ENCODE measurements around the gene ZP2.

Gene ZP2

DNA sequence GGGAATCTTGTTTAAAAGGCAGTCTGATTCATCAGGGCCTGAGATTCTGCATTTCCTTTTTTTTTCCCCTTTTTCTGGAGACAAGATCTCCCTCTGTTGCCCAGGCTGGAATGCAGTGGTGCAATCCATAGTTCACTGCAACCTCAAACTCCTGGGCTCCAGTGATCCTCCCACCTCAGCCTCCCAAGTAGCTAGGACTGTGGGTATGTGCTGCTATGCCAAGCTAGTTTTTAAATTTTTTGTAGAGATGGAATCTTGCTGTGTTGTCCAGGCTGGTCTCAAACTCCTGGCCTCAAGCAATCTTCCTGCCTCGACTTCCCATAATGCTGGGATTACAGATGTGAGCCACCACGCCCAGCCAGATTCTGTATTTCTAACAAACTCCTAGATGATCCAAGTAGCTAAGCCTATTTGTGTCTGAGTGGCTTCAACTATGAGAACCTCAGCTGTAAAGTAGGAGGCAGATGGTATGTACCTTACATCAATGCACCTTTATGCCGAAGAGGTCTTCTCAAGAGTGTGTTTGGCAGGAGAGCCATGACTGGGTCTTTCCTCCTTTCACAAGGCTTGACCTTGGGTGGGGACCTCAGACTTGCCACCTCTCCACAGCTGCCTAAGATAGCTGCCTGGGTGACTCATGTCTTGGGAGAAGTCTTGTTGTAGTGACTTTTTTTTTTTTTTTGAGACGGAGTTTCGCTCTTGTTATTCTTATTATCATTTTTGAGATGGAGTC, 42.0 kb downstream of the ZP2 start:
- Histone ChIP-seq H3K36me3 (peaks cover 47% of the 10 kb centered on the region), H3K4me3 (ENCODE audit: low read depth, low read length) (no peak overlapping the region), H3K9me3 (ENCODE audit: severe bottlenecking) (no peaks in the 10 kb centered on the region), H3K27me3 (ENCODE audit: insufficient read depth, low read depth, severe bottlenecking) (no peaks in the 10 kb centered on the region), H3K27ac (no peak overlapping the region)
- DNase-seq = no peak
- TF ChIP-seq, protein P1, sequence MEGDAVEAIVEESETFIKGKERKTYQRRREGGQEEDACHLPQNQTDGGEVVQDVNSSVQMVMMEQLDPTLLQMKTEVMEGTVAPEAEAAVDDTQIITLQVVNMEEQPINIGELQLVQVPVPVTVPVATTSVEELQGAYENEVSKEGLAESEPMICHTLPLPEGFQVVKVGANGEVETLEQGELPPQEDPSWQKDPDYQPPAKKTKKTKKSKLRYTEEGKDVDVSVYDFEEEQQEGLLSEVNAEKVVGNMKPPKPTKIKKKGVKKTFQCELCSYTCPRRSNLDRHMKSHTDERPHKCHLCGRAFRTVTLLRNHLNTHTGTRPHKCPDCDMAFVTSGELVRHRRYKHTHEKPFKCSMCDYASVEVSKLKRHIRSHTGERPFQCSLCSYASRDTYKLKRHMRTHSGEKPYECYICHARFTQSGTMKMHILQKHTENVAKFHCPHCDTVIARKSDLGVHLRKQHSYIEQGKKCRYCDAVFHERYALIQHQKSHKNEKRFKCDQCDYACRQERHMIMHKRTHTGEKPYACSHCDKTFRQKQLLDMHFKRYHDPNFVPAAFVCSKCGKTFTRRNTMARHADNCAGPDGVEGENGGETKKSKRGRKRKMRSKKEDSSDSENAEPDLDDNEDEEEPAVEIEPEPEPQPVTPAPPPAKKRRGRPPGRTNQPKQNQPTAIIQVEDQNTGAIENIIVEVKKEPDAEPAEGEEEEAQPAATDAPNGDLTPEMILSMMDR (IDR thresholded peaks at IDR 0.05; ENCODE audit: low read depth, low read length) = no peak

DNA sequence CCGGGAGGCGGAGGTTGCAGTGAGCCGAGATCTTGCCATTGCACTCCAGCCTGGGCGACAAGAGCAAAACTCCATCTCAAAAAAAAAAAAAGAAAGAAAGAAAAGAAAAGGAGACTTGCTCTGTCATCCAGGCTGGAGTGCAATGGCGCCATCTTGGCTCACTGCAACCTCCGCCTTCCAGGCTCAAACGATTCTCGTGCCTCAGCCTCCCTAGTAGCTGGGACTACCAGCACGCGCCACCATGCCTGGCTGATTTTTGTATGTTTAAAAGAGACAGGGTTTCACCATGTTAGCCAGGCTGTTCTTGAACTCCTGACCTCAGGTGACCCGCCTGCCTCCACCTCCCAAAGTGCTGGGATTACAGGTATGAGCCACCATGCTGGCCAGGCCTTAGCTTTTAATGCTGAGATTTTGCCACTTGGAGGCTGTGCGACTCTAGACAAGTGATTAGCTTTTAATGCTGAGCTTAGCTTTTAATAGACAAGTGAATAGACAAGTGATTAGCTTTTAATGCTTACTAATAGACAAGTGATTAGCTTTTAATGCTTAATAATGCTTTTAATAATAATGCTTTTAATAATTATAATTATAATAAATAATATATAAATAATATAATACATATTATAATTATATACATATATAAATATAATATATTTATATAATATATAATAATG, 43.3 kb downstream of the ZP2 start:
- peaks cover 42% of the 10 kb centered on the region for H3K36me3 ChIP-seq
- no peak overlapping the region for H3K4me3 ChIP-seq (ENCODE audit: low read depth, low read length)
- H3K27ac ChIP-seq = no peak overlapping the region
- no peaks in the 10 kb centered on the region for H3K9me3 ChIP-seq (ENCODE audit: severe bottlenecking)
- peak; percentile 66 for DNase-seq
- TF ChIP-seq, protein P1 (IDR thresholded peaks at IDR 0.05; ENCODE audit: low read depth, low read length) = 0 out of 2 replicates have a peak, but pooled peaks have one; percentile 5
- H3K27me3 ChIP-seq (ENCODE audit: insufficient read depth, low read depth, severe bottlenecking) = no peaks in the 10 kb centered on the region

DNA sequence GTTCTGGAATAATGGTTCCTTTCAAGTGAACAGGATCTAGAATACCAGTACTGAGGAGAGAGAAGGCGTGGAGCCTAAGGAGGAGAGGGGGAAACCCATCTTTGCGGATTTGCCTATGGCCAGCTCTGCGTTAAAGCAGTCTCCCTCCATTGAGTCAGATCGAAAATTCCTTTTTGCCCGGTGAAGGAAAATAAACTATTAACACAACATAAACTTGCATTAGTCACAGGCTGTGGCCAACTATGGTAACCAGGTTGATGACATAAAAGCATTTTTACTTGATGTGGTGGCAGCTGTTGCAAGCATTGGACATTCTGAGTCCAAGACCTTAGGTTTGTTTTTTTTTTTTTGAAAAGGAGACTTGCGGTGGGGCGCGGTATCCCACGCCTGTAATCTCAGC, 44.0 kb downstream of the ZP2 start:
- Histone ChIP-seq H3K9me3 (ENCODE audit: severe bottlenecking) (no peaks in the 10 kb centered on the region), H3K27ac (no peak overlapping the region), H3K36me3 (peaks cover 39% of the 10 kb centered on the region), H3K4me3 (ENCODE audit: low read depth, low read length) (no peak overlapping the region), H3K27me3 (ENCODE audit: insufficient read depth, low read depth, severe bottlenecking) (no peaks in the 10 kb centered on the region)
- no peak for DNase-seq
- TF ChIP-seq, protein P1 (IDR thresholded peaks at IDR 0.05; ENCODE audit: low read depth, low read length) = no peak

DNA sequence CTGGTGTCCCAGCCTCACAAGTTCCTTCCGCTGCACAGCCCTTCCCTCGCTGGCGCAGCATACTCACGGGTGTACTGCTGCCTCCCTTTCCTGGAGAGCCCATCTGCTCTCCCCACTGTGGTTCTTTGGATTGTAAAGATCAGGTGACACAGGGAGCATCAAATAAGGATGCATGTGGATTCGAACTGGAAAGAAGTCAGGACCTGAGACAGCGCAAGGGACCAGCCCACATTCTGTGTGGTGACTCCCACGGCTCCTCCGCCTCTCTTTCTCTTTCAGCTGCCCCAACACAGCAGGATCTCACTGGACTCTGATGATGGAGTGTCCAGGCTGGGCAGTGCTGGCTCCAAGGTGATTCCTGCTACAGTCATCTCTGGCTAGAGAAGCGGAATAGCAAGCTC, 44.8 kb downstream of the ZP2 start:
- peaks cover 39% of the 10 kb centered on the region for H3K36me3 ChIP-seq
- no peak overlapping the region for H3K4me3 ChIP-seq (ENCODE audit: low read depth, low read length)
- H3K27ac ChIP-seq = no peak overlapping the region
- no peaks in the 10 kb centered on the region for H3K9me3 ChIP-seq (ENCODE audit: severe bottlenecking)
- TF ChIP-seq, protein P1 (IDR thresholded peaks at IDR 0.05; ENCODE audit: low read depth, low read length) = no peak
- no peaks in the 10 kb centered on the region for H3K27me3 ChIP-seq (ENCODE audit: insufficient read depth, low read depth, severe bottlenecking)
- DNase-seq = no peak

DNA sequence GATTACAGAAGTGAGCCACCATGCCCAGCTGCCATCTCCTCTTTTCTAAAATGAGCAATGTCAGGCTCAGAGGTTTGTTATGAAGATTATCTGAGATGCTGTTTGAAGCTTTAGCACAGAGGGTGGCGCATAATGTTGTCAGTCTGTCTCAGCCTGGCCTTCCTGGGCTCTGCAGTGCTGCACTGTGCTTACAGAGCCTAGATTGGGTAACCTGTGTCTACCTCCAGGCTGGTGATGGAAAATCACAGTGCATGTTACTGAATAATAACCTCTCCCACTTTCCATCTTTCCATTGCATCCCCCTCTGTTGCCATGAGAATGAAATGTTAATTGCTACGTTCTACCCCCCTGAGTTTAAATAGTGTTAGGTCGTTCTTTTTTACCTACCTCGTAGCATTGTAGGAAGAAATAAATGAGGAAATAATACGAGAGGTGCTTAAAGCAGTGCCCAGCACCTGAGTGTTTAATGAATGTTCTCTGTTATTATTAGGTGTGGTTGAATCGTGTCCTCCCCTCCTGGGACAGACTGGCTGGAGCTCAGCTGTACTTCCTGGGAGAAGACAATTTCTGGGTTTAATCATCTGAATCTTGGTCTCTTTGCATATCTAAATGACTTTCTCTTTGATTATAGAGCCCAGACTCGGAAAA, 46.7 kb downstream of the ZP2 start:
- H3K9me3 ChIP-seq (ENCODE audit: severe bottlenecking) = no peaks in the 10 kb centered on the region
- TF ChIP-seq, protein P1 (IDR thresholded peaks at IDR 0.05; ENCODE audit: low read depth, low read length) = no peak
- H3K27ac ChIP-seq = no peak overlapping the region
- H3K4me3 ChIP-seq (ENCODE audit: low read depth, low read length) = no peak overlapping the region
- H3K27me3 ChIP-seq (ENCODE audit: insufficient read depth, low read depth, severe bottlenecking) = no peaks in the 10 kb centered on the region
- H3K36me3 ChIP-seq = peaks cover 30% of the 10 kb centered on the region
- no peak for DNase-seq
